ENCODE data around the gene KRTAP12-2. TPM values are rescaled to one million over a fixed set of nuclear protein-coding genes. Genes with fewer than 3 reads are reported as not detected.

Gene KRTAP12-2
- total RNA-seq, 1 donor from 2014 or later: not detected

Other genes with a start within 250 kb of the KRTAP12-2 start
- gene LRRC3, start 211.4 kb downstream of the KRTAP12-2 start, total RNA-seq: 2.1 TPM
- gene KRTAP10-1, start 126.7 kb downstream of the KRTAP12-2 start, total RNA-seq: not detected
- gene KRTAP10-2, start 115.4 kb downstream of the KRTAP12-2 start, total RNA-seq: not detected
- gene KRTAP10-3, start 108.1 kb downstream of the KRTAP12-2 start, total RNA-seq: not detected
- not detected for gene KRTAP10-4, start 93.2 kb downstream of the KRTAP12-2 start, total RNA-seq
- gene KRTAP10-5, start 86.3 kb downstream of the KRTAP12-2 start, total RNA-seq: not detected
- gene KRTAP10-6, start 74.4 kb downstream of the KRTAP12-2 start, total RNA-seq: not detected
- not detected for gene KRTAP10-7, start 66.3 kb downstream of the KRTAP12-2 start, total RNA-seq
- not detected for gene KRTAP10-8, start 54.8 kb downstream of the KRTAP12-2 start, total RNA-seq
- gene KRTAP10-9, start 39.8 kb downstream of the KRTAP12-2 start, total RNA-seq: not detected
- gene KRTAP10-10, start 29.6 kb downstream of the KRTAP12-2 start, total RNA-seq: not detected
- gene KRTAP10-11, start 20.5 kb downstream of the KRTAP12-2 start, total RNA-seq: not detected
- not detected for gene KRTAP12-4, start 12.3 kb downstream of the KRTAP12-2 start, total RNA-seq
- gene KRTAP12-3, start 9.0 kb downstream of the KRTAP12-2 start, total RNA-seq: not detected
- not detected for gene KRTAP12-1, start 15.2 kb upstream of the KRTAP12-2 start, total RNA-seq
- not detected for gene KRTAP10-12, start 30.2 kb upstream of the KRTAP12-2 start, total RNA-seq
- gene TSPEAR, start 44.6 kb upstream of the KRTAP12-2 start, total RNA-seq: 2.7 TPM
- gene UBE2G2, start 134.9 kb upstream of the KRTAP12-2 start, total RNA-seq: 70.0 TPM
- 72.2 TPM for gene SUMO3, start 151.1 kb upstream of the KRTAP12-2 start, total RNA-seq
- gene PTTG1IP, start 206.8 kb upstream of the KRTAP12-2 start, total RNA-seq: 143 TPM

All from left ventricle myocardium superior (tissue), 1 donor.